DND-41 (cell line): ENCODE measurements around the gene SZRD1.
A peak's percentile ranks its signal among the peaks of the same experiment; 100 is the strongest.

Source experiments
- ATAC-seq: fragments of 200-7000 bp; cut with Tn5 transposase; 3 replicates; pipeline ENCODE4 v1.9.1; 2021; ENCODE audit warnings: low read depth; ENCODE audit not compliant: insufficient read depth
- DNase-seq: peaks from one replicate; pipeline ENCODE4 v3.0.0-alpha.2; 2020
- H2AFZ ChIP-seq: 2 replicates; pipeline ENCODE4 v1.6.0; 2012; ENCODE audit warnings: low read depth, low read length
- H3K27ac ChIP-seq: 2 replicates; pipeline ENCODE4 v1.5.1; 2012; ENCODE audit warnings: low read length, inconsistent platforms
- H3K27me3 ChIP-seq: fragments of 200-600 bp; sonication (generic); 2 replicates; pipeline ENCODE4 v1.6.0; 2012; ENCODE audit warnings: low read length, mild to moderate bottlenecking, inconsistent platforms; ENCODE audit not compliant: insufficient read depth, poor library complexity
- H3K36me3 ChIP-seq: 2 replicates; pipeline ENCODE4 v1.5.1; 2012; ENCODE audit warnings: low read length, inconsistent platforms; ENCODE audit not compliant: insufficient read depth
- H3K4me1 ChIP-seq: 2 replicates; pipeline ENCODE4 v1.5.1; 2012; ENCODE audit warnings: mild to moderate bottlenecking, low read length; ENCODE audit not compliant: insufficient read depth
- H3K4me2 ChIP-seq: 2 replicates; pipeline ENCODE4 v1.6.0; 2012; ENCODE audit warnings: mild to moderate bottlenecking, moderate library complexity, low read length, inconsistent platforms; ENCODE audit not compliant: insufficient read depth
- H3K4me3 ChIP-seq, 2 experiments: fragments of 200-600 bp in 1 of 2; shearing (Covaris generic) in 1 of 2; 2 replicates each; pipeline ENCODE4 v1.5.1; 2012 to 2016; ENCODE audit warnings: inconsistent platforms in 2 of 2, low read length in 2 of 2, mild to moderate bottlenecking in 2 of 2, low read depth in 1 of 2, moderate library complexity in 1 of 2
- H3K79me2 ChIP-seq: 2 replicates; pipeline ENCODE4 v1.6.0; 2012; ENCODE audit warnings: low read length, inconsistent platforms; ENCODE audit not compliant: insufficient read depth
- H3K9ac ChIP-seq: 2 replicates; pipeline ENCODE4 v1.6.0; 2012; ENCODE audit warnings: low read depth, mild to moderate bottlenecking, inconsistent platforms, low read length, moderate library complexity
- H3K9me3 ChIP-seq: 2 replicates; pipeline ENCODE4 v1.5.1; 2012; ENCODE audit warnings: low read length, moderate library complexity, mild to moderate bottlenecking, inconsistent platforms; ENCODE audit not compliant: insufficient read depth, severe bottlenecking
- H4K20me1 ChIP-seq: 2 replicates; pipeline ENCODE4 v1.6.0; 2012; ENCODE audit warnings: low read length; ENCODE audit not compliant: insufficient read depth
- CTCF ChIP-seq: IDR thresholded peaks from 2 replicates; pipeline ENCODE4 v1.5.1; 2012; ENCODE audit warnings: borderline replicate concordance, low read length, moderate library complexity, mild to moderate bottlenecking; ENCODE audit not compliant: poor library complexity, severe bottlenecking; ENCODE audit errors: extremely low read depth
- EZH2 ChIP-seq: IDR thresholded peaks from 3 replicates; pipeline ENCODE4 v1.6.1; 2012; ENCODE audit warnings: borderline replicate concordance, low read depth, mild to moderate bottlenecking, moderate library complexity, low read length, inconsistent platforms; ENCODE audit not compliant: severe bottlenecking

SZRD1 gene

DNA sequence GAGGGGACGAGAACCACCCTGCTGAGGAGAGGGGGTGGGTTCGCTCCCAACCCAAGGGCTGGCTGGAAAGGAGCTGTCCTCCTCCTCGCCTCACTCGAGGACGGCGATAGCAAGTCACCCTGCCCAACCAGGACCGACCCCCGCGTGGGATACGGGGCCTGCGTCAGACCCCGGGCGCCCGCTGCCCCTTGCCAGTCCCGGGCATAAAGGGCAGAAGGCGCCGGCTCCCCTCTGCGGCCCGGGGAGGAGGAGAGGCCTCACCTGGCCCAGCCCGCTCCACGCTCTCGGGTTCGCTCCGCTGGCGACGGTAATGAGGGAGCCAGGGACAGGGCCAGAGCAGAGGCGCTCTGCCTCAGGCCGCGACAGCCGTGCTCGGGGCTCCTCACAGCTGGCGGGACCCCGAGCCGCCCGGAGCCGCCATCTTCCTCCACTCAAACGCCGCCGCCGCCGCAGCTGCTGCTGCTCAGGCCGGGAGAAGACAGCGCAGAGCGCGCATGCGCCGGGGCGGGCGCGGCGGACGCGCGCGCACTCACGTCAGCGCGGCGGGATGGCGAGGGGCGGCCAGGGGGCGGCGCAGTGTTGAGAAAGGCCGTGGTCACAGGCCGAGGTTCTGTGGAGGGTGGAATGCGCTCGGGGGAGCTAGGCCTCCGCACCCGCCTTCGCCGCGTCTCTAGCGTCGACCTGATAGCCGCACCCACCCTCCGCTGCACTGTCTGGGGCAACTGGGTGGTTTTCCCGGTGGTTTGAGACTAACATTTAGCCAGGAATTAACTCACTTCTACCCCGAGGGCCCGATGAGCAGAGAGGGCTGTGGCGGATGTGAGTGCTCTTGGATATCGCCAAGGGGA lies 14.8 kb upstream of the SZRD1 start, which contains the start of gene FBXO42:
TSS of gene FBXO42 (minus strand) at position 487 of the 848 bp plus-strand sequence. CDS start 37,062 bp downstream, outside the sequence.
- peak within 1 kb of the TSS; percentile 98 to 99 for H3K4me3 ChIP-seq
- peaks cover 32% of the 10 kb centered on the region for H3K4me1 ChIP-seq
- peak within 1 kb of the TSS; percentile 72 for H3K9ac ChIP-seq
- H3K27me3 ChIP-seq, result no peaks in the 10 kb centered on the region
- H3K79me2 ChIP-seq, result peaks cover 59% of the 10 kb centered on the region
- peak within 1 kb of the TSS; percentile 91 for H3K27ac ChIP-seq
- ATAC-seq, result peak; percentile 93
- peak; percentile 95 for DNase-seq
- H3K36me3 ChIP-seq, result peaks cover 4% of the 10 kb centered on the region; the same call in 1 of the 2 replicates
- no peaks in the 10 kb centered on the region for H3K9me3 ChIP-seq
- peaks cover 4% of the 10 kb centered on the region; the same call in 1 of the 2 replicates for H4K20me1 ChIP-seq
- peak within 1 kb of the TSS; percentile 97 for H2AFZ ChIP-seq
- peak within 1 kb of the TSS; percentile 73 for H3K4me2 ChIP-seq
- peak; percentile 66 for TF ChIP-seq CTCF
- no peak for TF ChIP-seq EZH2

- Histone ChIP-seq H3K79me2 (peaks cover 51% of the 10 kb centered on the region), H3K4me2 (peak overlapping the region; percentile 73), H3K4me1 (peaks cover 32% of the 10 kb centered on the region), H3K4me3 (peak overlapping the region; percentile 98 to 99; a peak in 3 of 4 replicates), H3K9ac (peak overlapping the region; percentile 72), H3K27me3 (no peaks in the 10 kb centered on the region), H3K36me3 (peaks cover 4% of the 10 kb centered on the region; the same call in 1 of the 2 replicates), H4K20me1 (peaks cover 4% of the 10 kb centered on the region; the same call in 1 of the 2 replicates), H3K27ac (peak overlapping the region; percentile 91), H3K9me3 (no peaks in the 10 kb centered on the region), H2AFZ (peak overlapping the region; percentile 89)
- ATAC-seq (0 out of 3 replicates have a peak, but pooled peaks have one; percentile 1), DNase-seq (no peak)
- TF ChIP-seq CTCF, result no peak
- no peak for TF ChIP-seq EZH2
These were observed 14.1 kb upstream of the SZRD1 start for GRCh38 chr1:16352842-16353535.

DNA sequence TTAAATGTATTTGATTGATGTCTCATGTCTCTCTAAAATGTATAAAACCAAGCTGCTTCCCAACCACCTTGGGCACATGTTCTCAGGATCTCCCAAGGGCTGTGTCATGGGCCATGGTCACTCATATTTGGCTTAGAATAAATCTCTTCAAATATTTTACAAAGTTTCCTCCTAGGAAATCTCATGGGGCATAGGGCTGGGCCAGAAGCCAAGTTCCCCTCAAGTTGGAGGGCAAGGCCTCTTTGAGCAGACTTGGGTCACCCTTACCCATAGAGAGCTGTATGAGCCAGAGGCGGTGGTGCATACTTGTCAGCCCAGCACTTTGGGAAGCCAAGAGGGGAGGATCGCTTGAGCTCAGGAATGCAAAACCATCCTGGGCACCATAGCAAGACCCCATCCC lies 12.4 kb upstream of the SZRD1 start:
- peaks cover 4% of the 10 kb centered on the region; the same call in 1 of the 2 replicates for H4K20me1 ChIP-seq
- TF ChIP-seq EZH2, result no peak
- TF ChIP-seq CTCF, result no peak
- H3K4me1 ChIP-seq, result peaks cover 29% of the 10 kb centered on the region
- H3K36me3 ChIP-seq, result peaks cover 4% of the 10 kb centered on the region; the same call in 1 of the 2 replicates
- H2AFZ ChIP-seq, result no peak overlapping the region
- no peak overlapping the region for H3K9ac ChIP-seq
- ATAC-seq (no peak), DNase-seq (no peak)
- H3K27me3 ChIP-seq, result no peaks in the 10 kb centered on the region
- H3K27ac ChIP-seq, result no peak overlapping the region
- no peak overlapping the region for H3K4me3 ChIP-seq
- H3K9me3 ChIP-seq, result no peaks in the 10 kb centered on the region
- H3K79me2 ChIP-seq, result peaks cover 35% of the 10 kb centered on the region
- H3K4me2 ChIP-seq, result no peak overlapping the region
